Stomach (tissue), 9 donors: ENCODE data around the gene ATP2A2. TPM values are rescaled to one million over a fixed set of nuclear protein-coding genes. Genes with fewer than 3 reads are reported as not detected.

Experiments used
- DNase-seq, 2 donors: peaks; one replicate each; pipeline versions ENCODE4 v3.0.0 to v3.0.0-alpha.2; 2013 to 2019
- H3K27ac ChIP-seq, 5 donors: fragments of 200-600 bp in 4 of 5; sonication (generic) in 4 of 5; one replicate each; pipeline ENCODE4 v1.5.1; 2013 to 2019; ENCODE audit warnings: mild to moderate bottlenecking in 1 of 5, moderate library complexity in 1 of 5
- H3K27me3 ChIP-seq, 3 donors: fragments of 200-600 bp; sonication (generic); one replicate each; pipeline ENCODE4 v1.5.1; 2017 to 2019; ENCODE audit warnings: mixed run types in 1 of 3
- H3K36me3 ChIP-seq, 4 donors: fragments of 200-600 bp; sonication (generic); 1 replicate in 3 of 4; 2 replicates in 1 of 4; pipeline ENCODE4 v1.5.1; 2016 to 2019
- H3K4me1 ChIP-seq, 4 donors: fragments of 200-600 bp; sonication (generic); one replicate each; pipeline ENCODE4 v1.5.1; 2016 to 2019
- H3K4me3 ChIP-seq, 4 donors: fragments of 200-600 bp; sonication (generic) in 3 of 4; one replicate each; pipeline ENCODE4 v1.5.1; 2016 to 2019; ENCODE audit warnings: mild to moderate bottlenecking in 1 of 4
- H3K9me3 ChIP-seq, 4 donors: fragments of 200-600 bp; sonication (generic); one replicate each; pipeline ENCODE4 v1.5.1; 2016 to 2019
- EP300 ChIP-seq: sonication (generic); formaldehyde crosslinking; IDR thresholded peaks from one replicate; pipeline ENCODE4 v1.6.1; 2017; ENCODE audit warnings: antibody characterized with exemption
- POLR2A ChIP-seq, 4 donors: fragments of 450-650 bp; IDR thresholded peaks; one replicate each; pipeline ENCODE4 v1.6.1; 2016; ENCODE audit warnings: antibody characterized with exemption in 4 of 4, control low read depth in 2 of 4, mild to moderate bottlenecking in 1 of 4, moderate library complexity in 1 of 4
- POLR2AphosphoS5 ChIP-seq, 3 donors: sonication (generic); formaldehyde crosslinking; IDR thresholded peaks; one replicate each; pipeline ENCODE4 v1.6.1; 2016; ENCODE audit warnings: antibody characterized with exemption in 3 of 3
- WGBS, 5 donors: extraction: QIAGEN DNeasy Blood & Tissue Kit in 3 of 5; methylation state at CpG; one replicate each; pipeline versions ENCODE4 v1.1.5 to v1.1.7; 2013 to 2018; 5-methylcytosine and 5-hydroxymethylcytosine counted together
- intact Hi-C: fragments of 100-400 bp; cut with DNase I; formaldehyde crosslinking; loops from one replicate; pipeline ENCODE4 v1.15.1; 2023; ENCODE audit warnings: low total_unique reads
- polyA plus RNA-seq, 3 donors: library from polyadenylated mRNA; stranded (reverse); fragments of 200-250 nt; gene quantifications; one replicate each; pipeline ENCODE4 v1.2.3, GENCODE V29; 2013
- total RNA-seq, 5 donors: library from RNA; depleted of rRNA; stranded (reverse); fragments of >200 nt; gene quantifications; one replicate each; pipeline versions ENCODE4 v1.1.0 to v1.2.3, GENCODE V29; 2014 to 2016
- TF ChIP-seq, protein P1 (sequence below), 7 experiments: fragments of 450-650 bp in 4 of 7; fragments of 200-600 bp in 3 of 7; sonication (generic) in 3 of 7; IDR thresholded peaks; one replicate each; pipeline ENCODE4 v1.5.1; 2016 to 2019; ENCODE audit warnings: antibody characterized with exemption in 7 of 7, control low read depth in 2 of 7, mild to moderate bottlenecking in 1 of 7
- donor health status: healthy with polysubstance abuse.
- donor health status: Bipolar disorder and iron deficiency.
- donor health status: healthy.

ATP2A2 gene
- total and polyA plus RNA-seq, 8 donors: 14.1 to 202 (median 104) TPM

DNA sequence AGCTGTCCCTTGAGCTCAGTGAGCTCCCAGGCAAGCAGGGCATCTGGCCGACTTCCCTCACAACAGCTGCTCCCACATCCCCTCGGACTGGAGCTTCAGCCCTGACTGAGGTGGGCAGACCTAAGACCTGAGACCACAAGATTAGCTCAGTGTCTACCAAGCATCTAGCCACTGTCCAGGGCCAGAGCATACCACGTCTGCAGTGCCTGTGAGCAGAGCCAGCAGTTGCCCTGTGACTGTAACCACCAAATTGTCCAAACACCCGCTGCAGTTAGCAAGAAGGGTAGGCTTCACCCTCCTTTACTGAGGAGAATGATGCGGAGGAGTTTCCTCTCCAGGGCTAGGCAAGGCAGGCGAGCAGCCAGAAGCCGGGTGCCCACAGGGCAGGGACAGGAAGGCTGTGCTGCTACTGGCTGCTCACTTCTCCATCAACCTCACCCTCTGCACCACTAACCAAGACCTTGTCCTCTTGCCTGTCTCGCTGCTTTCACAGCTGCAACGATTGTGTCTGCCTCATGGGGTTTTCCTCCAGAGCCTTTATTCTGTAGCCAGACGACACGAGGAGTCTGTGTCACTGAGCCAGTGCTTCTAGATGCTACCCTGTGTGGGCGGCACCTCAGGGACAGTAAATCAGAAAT lies 68.6 kb downstream of the ATP2A2 start:
- intact Hi-C loops: no loop called here

DNA sequence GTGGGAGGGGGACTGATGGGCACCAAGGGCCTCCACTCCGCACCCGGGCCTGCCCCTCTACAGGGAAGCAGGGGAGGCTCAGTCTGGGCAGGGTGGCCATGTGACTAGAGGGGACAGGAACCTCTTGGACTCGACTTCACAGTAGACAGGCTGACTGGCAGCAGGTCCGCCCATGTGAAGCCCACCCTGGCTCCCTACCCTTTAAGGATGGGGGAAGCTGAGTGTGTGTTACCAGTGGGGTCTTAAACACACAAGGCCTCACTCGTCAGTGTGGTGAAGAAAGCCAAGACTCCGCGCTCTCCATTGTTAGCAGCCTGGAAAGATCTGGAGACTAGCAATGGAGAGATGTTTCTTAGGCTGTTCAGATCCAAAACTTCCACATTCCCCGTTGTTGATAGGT lies 70.1 kb downstream of the ATP2A2 start:
- peaks cover 36 to 57% (median 52%) of the 10 kb centered on the region in 4 donors for H3K36me3 ChIP-seq
- H3K9me3 ChIP-seq: no peaks in the 10 kb centered on the region
- no peak for DNase-seq
- no peak overlapping the region for H3K4me3 ChIP-seq
- peaks cover 0 to 15% (median 5%) of the 10 kb centered on the region in 4 donors for H3K4me1 ChIP-seq
- 87 to 90% (median 89%) methylated on average over 8 of the region's 8 CpGs for WGBS, 5 donors
- TF ChIP-seq POLR2A (IDR thresholded peaks at IDR 0.05) (no peak), EP300 (no peak), POLR2AphosphoS5 (IDR thresholded peaks at IDR 0.05) (no peak)
- TF ChIP-seq, protein P1, sequence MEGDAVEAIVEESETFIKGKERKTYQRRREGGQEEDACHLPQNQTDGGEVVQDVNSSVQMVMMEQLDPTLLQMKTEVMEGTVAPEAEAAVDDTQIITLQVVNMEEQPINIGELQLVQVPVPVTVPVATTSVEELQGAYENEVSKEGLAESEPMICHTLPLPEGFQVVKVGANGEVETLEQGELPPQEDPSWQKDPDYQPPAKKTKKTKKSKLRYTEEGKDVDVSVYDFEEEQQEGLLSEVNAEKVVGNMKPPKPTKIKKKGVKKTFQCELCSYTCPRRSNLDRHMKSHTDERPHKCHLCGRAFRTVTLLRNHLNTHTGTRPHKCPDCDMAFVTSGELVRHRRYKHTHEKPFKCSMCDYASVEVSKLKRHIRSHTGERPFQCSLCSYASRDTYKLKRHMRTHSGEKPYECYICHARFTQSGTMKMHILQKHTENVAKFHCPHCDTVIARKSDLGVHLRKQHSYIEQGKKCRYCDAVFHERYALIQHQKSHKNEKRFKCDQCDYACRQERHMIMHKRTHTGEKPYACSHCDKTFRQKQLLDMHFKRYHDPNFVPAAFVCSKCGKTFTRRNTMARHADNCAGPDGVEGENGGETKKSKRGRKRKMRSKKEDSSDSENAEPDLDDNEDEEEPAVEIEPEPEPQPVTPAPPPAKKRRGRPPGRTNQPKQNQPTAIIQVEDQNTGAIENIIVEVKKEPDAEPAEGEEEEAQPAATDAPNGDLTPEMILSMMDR (IDR thresholded peaks at IDR 0.05): no peak
- H3K27ac ChIP-seq: no peak overlapping the region
- no peaks in the 10 kb centered on the region for H3K27me3 ChIP-seq
- intact Hi-C loops: no loop called here

More for the DNA sequence above, 68.6 kb downstream of the ATP2A2 start:
- no peak for DNase-seq
- Histone ChIP-seq H3K27me3 (no peaks in the 10 kb centered on the region), H3K36me3 (peaks cover 50 to 72% (median 67%) of the 10 kb centered on the region in 4 donors), H3K9me3 (no peaks in the 10 kb centered on the region), H3K4me3 (no peak overlapping the region), H3K27ac (no peak overlapping the region), H3K4me1 (peaks cover 0 to 18% (median 5%) of the 10 kb centered on the region in 4 donors)
- TF ChIP-seq POLR2AphosphoS5 (IDR thresholded peaks at IDR 0.05) (peak in 1 of 3 donors; percentile 2), POLR2A (IDR thresholded peaks at IDR 0.05) (no peak)
- WGBS, 5 donors: 55 to 81% (median 68%) methylated on average over 10 to 12 of the region's 12 CpGs

DNA sequence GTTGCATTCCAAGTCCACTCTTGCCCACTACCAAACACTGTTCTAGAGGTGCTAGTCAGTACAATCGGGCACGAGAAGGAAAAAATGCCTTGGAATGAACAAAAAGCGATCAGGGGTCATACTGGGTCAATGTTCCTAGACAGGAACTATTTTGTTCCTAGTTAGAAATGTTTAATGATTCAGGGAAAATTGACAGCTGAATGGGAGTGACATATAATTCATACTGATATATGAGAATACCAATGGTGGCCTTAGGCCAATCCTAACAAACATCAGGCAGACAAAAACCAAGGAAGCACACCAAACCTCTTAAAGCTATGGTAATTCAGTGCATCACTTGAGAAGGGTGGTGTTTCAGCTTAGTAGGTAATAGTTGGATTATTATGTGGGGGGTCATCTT lies 71.4 kb downstream of the ATP2A2 start:
- Histone ChIP-seq H3K36me3 (peaks cover 23 to 44% (median 39%) of the 10 kb centered on the region in 4 donors), H3K27ac (no peak overlapping the region), H3K4me3 (no peak overlapping the region), H3K9me3 (no peaks in the 10 kb centered on the region), H3K27me3 (no peaks in the 10 kb centered on the region), H3K4me1 (peaks cover 0 to 15% (median 5%) of the 10 kb centered on the region in 4 donors)
- intact Hi-C loops: no loop called here
- DNase-seq: no peak
- WGBS, 5 donors: 67 to 78% (median 73%) methylated on average over 3 of the region's 3 CpGs
- no peak for TF ChIP-seq POLR2AphosphoS5 (IDR thresholded peaks at IDR 0.05)
- TF ChIP-seq POLR2A (IDR thresholded peaks at IDR 0.05): no peak
- no peak for TF ChIP-seq EP300
- TF ChIP-seq, protein P1 (IDR thresholded peaks at IDR 0.05): no peak

DNA sequence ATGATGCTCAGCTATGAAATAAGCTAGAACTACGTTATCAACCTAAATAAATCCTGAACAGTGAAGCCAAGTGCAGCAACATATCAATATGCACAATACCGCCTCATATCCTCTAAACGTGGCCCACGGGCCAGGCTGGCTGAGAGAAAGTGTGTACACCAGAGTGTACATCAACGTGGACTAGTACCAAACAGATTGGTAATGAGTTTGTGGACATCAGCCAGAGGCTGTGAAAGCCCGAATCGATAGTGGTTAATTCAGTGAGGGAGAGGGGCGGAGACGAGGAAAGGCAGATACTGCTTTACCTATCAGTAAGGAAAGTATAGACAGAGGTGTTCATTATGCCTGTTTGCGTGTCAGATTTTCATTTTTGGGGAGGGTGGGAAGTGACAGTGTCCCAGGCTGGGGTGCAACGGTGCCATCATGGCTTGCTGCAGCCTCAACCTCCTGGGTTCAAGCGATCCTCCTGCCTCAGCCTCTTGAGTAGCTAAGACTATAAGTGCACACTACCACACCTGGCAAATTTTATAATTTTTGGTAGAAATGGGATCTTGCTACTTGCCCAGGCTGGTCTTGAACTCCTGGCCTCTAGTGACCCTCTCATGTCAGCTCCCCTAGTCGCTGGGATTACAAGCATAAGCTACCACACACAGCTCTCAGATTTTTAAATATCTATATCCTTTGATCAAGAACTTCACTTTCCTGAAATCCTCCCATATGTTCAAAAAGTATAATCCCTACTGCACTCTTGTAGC lies 72.3 kb downstream of the ATP2A2 start:
- WGBS, 5 donors: 47 to 71% (median 52%) methylated on average over 13 of the region's 13 CpGs
- peaks cover 0 to 15% (median 5%) of the 10 kb centered on the region in 4 donors for H3K4me1 ChIP-seq
- no peaks in the 10 kb centered on the region for H3K9me3 ChIP-seq
- H3K27ac ChIP-seq: no peak overlapping the region
- H3K4me3 ChIP-seq: no peak overlapping the region
- DNase-seq: no peak
- TF ChIP-seq POLR2AphosphoS5 (IDR thresholded peaks at IDR 0.05): no peak
- TF ChIP-seq EP300: no peak
- TF ChIP-seq POLR2A (IDR thresholded peaks at IDR 0.05): no peak
- TF ChIP-seq, protein P1 (IDR thresholded peaks at IDR 0.05): no peak
- no peaks in the 10 kb centered on the region for H3K27me3 ChIP-seq
- intact Hi-C loops: no loop called here
- peaks cover 14 to 34% (median 29%) of the 10 kb centered on the region in 4 donors for H3K36me3 ChIP-seq
